Panc1 (cell line): ENCODE data around the gene IRF3. TPM values are rescaled to one million over a fixed set of nuclear protein-coding genes. Genes with fewer than 3 reads are reported as not detected.

Experiments
- ATAC-seq: fragments of 200-7000 bp; cut with Tn5 transposase; 2 replicates; pipeline ENCODE4 v1.9.1; 2020; ENCODE audit warnings: mild to moderate bottlenecking, moderate library complexity
- BruUV-seq: library from RNA; stranded (reverse); fragments of 400-500 nt; replicated peaks from 2 replicates; lab custom pipeline; 2021; lab: Mats Ljungman, UMichigan
- CTCF ChIA-PET: fragments of 300-600 bp; sonication (Branson Sonifier 250); formaldehyde crosslinking; loops from one replicate; lab custom pipeline; 2022; ENCODE audit warnings: antibody characterized with exemption; lab: Charles Lee
- POLR2A ChIA-PET: fragments of 300-600 bp; sonication (Branson Sonifier 250); formaldehyde crosslinking; loops from one replicate; lab custom pipeline; 2022; ENCODE audit warnings: antibody characterized with exemption; lab: Charles Lee
- DNase-seq: peaks from one replicate; pipeline ENCODE4 v3.0.0-alpha.2; 2010; ENCODE audit warnings: low read depth, low spot score
- H3K27ac ChIP-seq: 2 replicates; pipeline ENCODE4 v1.5.1; 2011; ENCODE audit warnings: mild to moderate bottlenecking, low read length, inconsistent platforms
- H3K27me3 ChIP-seq: fragments of 200-500 bp; sonication (Bioruptor generic); 2 replicates; pipeline ENCODE4 v1.6.0; 2014; ENCODE audit warnings: low read length, inconsistent platforms; ENCODE audit not compliant: control insufficient read depth, insufficient read depth
- H3K36me3 ChIP-seq: fragments of 200-500 bp; sonication (Bioruptor generic); 2 replicates; pipeline ENCODE4 v1.5.1; 2014; ENCODE audit warnings: inconsistent platforms, mild to moderate bottlenecking, low read length, moderate library complexity; ENCODE audit not compliant: control insufficient read depth, insufficient read depth
- H3K4me1 ChIP-seq: 2 replicates; pipeline ENCODE4 v1.5.1; 2011; ENCODE audit warnings: inconsistent platforms, mild to moderate bottlenecking, low read length, moderate library complexity; ENCODE audit not compliant: control insufficient read depth, insufficient read depth
- H3K4me3 ChIP-seq, 2 experiments: 2 replicates each; pipeline ENCODE4 v1.5.1; 2011 to 2012; ENCODE audit warnings: low read depth in 2 of 2, low read length in 2 of 2, mild to moderate bottlenecking in 2 of 2, inconsistent platforms in 1 of 2, moderate library complexity in 1 of 2
- H3K9me3 ChIP-seq: fragments of 200-500 bp; sonication (Bioruptor generic); 2 replicates; pipeline ENCODE4 v1.5.1; 2014; ENCODE audit warnings: low read depth, mild to moderate bottlenecking, inconsistent platforms, low read length, moderate library complexity; ENCODE audit not compliant: control insufficient read depth, insufficient read depth
- CTCF ChIP-seq: fragments of 450-650 bp; IDR thresholded peaks from 2 replicates; pipeline ENCODE4 v1.5.1; 2017; ENCODE audit warnings: mild to moderate bottlenecking
- POLR2AphosphoS5 ChIP-seq: IDR thresholded peaks from 2 replicates; pipeline ENCODE4 v1.6.1; 2012; ENCODE audit warnings: mild to moderate bottlenecking, low read depth, low read length, moderate library complexity
- REST ChIP-seq, 2 experiments: IDR thresholded peaks; 2 replicates each; pipeline ENCODE4 v1.6.1; 2011 to 2012; ENCODE audit warnings: low read depth in 2 of 2, control low read depth in 1 of 2, low read length in 1 of 2, mild to moderate bottlenecking in 1 of 2, moderate library complexity in 1 of 2; ENCODE audit not compliant: insufficient read depth in 1 of 2
- SIN3A ChIP-seq: IDR thresholded peaks from 2 replicates; pipeline ENCODE4 v1.6.1; 2012; ENCODE audit warnings: low read depth, mild to moderate bottlenecking, low read length, moderate library complexity, borderline replicate concordance; ENCODE audit not compliant: insufficient read depth
- TCF7L2 ChIP-seq: IDR thresholded peaks from 2 replicates; pipeline ENCODE4 v1.6.1; 2011; ENCODE audit warnings: mild to moderate bottlenecking, low read depth, low read length, inconsistent platforms
- in situ Hi-C: cut with HindIII; loops from 2 replicates; pipeline ENCODE4 v1.10.0; 2016; ENCODE audit warnings: low sequenced_read_pairs, low pct_unique_long_range_greater_than_20kb
- intact Hi-C: fragments of 100-400 bp; cut with micrococcal nuclease; formaldehyde crosslinking; loops from one replicate; pipeline ENCODE4 v1.10.0; 2022; ENCODE audit not compliant: unreplicated experiment
- total RNA-seq: library from RNA; stranded (reverse); gene quantifications from one replicate; pipeline ENCODE4 v1.2.1, GENCODE V29; 2021; ENCODE audit not compliant: unreplicated experiment

IRF3 gene
- total RNA-seq, 1 experiment from 2014 or later: 109 TPM

GRCh38 chr19:49645995-49646394 is 19.7 kb downstream of the IRF3 start:
- in situ Hi-C loops (no loop called here), intact Hi-C loops (no loop called here)
- H3K4me3 ChIP-seq: no peak overlapping the region
- peaks cover 4% of the 10 kb centered on the region; the same call in 1 of the 2 replicates for H3K36me3 ChIP-seq
- H3K27ac ChIP-seq: no peak overlapping the region
- H3K9me3 ChIP-seq: no peaks in the 10 kb centered on the region
- DNase-seq: no peak
- no peak for ATAC-seq
- TF ChIP-seq REST (IDR thresholded peaks at IDR 0.05; ENCODE audit: insufficient read depth in 1 of 2, low read depth in 2 of 2, low read length in 1 of 2): no peak
- TF ChIP-seq TCF7L2: no peak
- no peak for TF ChIP-seq SIN3A
- no peak for TF ChIP-seq CTCF
- TF ChIP-seq POLR2AphosphoS5: no peak
- peaks cover 13% of the 10 kb centered on the region for H3K4me1 ChIP-seq
- no peaks in the 10 kb centered on the region for H3K27me3 ChIP-seq
- ChIA-PET CTCF (no interaction called here), POLR2A (no interaction called here)
- no TSS peak for BruUV-seq

GRCh38 chr19:49645592-49645991 is 20.1 kb downstream of the IRF3 start:
- ChIA-PET POLR2A (no interaction called here), CTCF (interaction anchor here (0.6 kb wide), 1 partner anchor 118 kb away, joined by 4 read pairs; the partner anchor contains the start of gene RCN3)
- Histone ChIP-seq H3K4me1 (peaks cover 13% of the 10 kb centered on the region), H3K27ac (no peak overlapping the region), H3K4me3 (no peak overlapping the region), H3K9me3 (no peaks in the 10 kb centered on the region), H3K27me3 (no peaks in the 10 kb centered on the region), H3K36me3 (peaks cover 4% of the 10 kb centered on the region; the same call in 1 of the 2 replicates)
- no TSS peak for BruUV-seq
- in situ Hi-C loops (no loop called here), intact Hi-C loops (no loop called here)
- TF ChIP-seq CTCF (no peak), TCF7L2 (no peak), POLR2AphosphoS5 (no peak), SIN3A (no peak), REST (IDR thresholded peaks at IDR 0.05; ENCODE audit: insufficient read depth in 1 of 2, low read depth in 2 of 2, low read length in 1 of 2) (no peak)
- ATAC-seq: no peak
- DNase-seq: no peak
